DND-41 (cell line): ENCODE results near the gene PRELID3B.

ENCODE experiments used
- EZH2 ChIP-seq: IDR thresholded peaks from 3 replicates; pipeline ENCODE4 v1.6.1; 2012; ENCODE audit warnings: borderline replicate concordance, low read depth, mild to moderate bottlenecking, moderate library complexity, low read length, inconsistent platforms; ENCODE audit not compliant: severe bottlenecking
- TF ChIP-seq, protein P1 (sequence below): IDR thresholded peaks from 2 replicates; pipeline ENCODE4 v1.5.1; 2012; ENCODE audit warnings: borderline replicate concordance, low read length, moderate library complexity, mild to moderate bottlenecking; ENCODE audit not compliant: poor library complexity, severe bottlenecking; ENCODE audit errors: extremely low read depth

DNA sequence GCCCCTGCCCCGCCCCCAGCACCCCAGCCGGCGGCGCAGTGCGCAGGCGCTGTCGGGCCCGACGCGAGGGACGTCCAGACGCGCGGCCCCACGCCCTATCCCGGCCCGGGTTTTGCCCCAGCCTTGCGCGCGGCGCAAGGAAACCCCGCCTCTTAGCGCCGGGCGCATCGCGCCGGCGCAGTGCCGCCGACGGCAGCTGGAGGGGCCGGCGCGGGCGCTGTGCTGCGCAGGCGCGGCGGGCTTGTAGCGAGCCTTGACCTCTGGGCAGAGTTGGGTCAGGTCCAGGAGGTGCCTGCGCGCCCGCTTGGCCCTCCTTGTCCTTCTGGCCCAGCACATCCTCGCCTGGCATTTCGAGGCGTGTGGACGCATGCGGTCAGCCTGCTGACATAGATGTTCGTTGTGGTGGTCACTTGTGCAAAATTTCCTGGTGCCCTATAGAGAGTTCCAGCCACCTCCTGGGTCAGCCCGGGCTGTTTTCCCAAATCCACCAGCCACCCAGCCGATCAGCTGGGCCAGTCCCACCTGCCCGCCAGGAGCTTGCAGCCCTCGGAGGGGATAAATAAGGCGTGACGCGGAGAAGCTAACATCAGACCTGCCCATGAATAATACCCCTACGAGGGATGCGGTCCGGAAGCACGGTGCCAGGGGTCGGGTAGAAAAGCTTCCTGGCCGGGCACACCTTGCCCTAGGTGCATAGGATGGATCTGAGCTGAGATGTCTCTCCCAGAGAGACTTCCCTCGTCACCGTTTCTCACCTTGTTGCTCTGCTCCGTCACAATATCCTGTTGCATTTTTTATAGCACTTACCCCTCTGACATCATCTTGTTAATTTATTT, 428 bp upstream of the PRELID3B start:
- TF ChIP-seq, protein P1, sequence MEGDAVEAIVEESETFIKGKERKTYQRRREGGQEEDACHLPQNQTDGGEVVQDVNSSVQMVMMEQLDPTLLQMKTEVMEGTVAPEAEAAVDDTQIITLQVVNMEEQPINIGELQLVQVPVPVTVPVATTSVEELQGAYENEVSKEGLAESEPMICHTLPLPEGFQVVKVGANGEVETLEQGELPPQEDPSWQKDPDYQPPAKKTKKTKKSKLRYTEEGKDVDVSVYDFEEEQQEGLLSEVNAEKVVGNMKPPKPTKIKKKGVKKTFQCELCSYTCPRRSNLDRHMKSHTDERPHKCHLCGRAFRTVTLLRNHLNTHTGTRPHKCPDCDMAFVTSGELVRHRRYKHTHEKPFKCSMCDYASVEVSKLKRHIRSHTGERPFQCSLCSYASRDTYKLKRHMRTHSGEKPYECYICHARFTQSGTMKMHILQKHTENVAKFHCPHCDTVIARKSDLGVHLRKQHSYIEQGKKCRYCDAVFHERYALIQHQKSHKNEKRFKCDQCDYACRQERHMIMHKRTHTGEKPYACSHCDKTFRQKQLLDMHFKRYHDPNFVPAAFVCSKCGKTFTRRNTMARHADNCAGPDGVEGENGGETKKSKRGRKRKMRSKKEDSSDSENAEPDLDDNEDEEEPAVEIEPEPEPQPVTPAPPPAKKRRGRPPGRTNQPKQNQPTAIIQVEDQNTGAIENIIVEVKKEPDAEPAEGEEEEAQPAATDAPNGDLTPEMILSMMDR, result no peak
- no peak for TF ChIP-seq EZH2
